ENCODE data around the gene MRC2. TPM values are rescaled to one million over a fixed set of nuclear protein-coding genes. Genes with fewer than 3 reads are reported as not detected.

MRC2 gene
- total RNA-seq = 10 to 100 TPM; 32.9 to 40.3 TPM
- polyA plus RNA-seq (ENCODE audit: insufficient read depth, low read depth, low replicate concordance) = 60.9 TPM
- long read RNA-seq, donor 1, full-length matches to known transcripts = 5 of 20 reads
- long read RNA-seq, donor 1, partial matches to known transcripts = 15 of 20 reads
- long read RNA-seq, donor 1, other reads (novel, unspliced or antisense) = 0 of 20 reads
- long read RNA-seq, donor 2, full-length matches to known transcripts = 3 of 8 reads
- long read RNA-seq, donor 2, partial matches to known transcripts = 5 of 8 reads
- long read RNA-seq, donor 2, other reads (novel, unspliced or antisense) = 0 of 8 reads

- DNase-seq = peak; percentile 73
- peak within 1 kb of the TSS; percentile 55 to 76 for H3K4me3 ChIP-seq
- intact Hi-C loops (cut with DNase I; ENCODE audit: low total_unique reads) = no loop called here
- H3K27ac ChIP-seq = peak within 1 kb of the TSS; percentile 80 to 86
- WGBS, 2 donors = 1% methylated on average over 25 to 68 of the region's 68 CpGs
- H3K9me3 ChIP-seq = no peaks in the 10 kb centered on the region
- TF ChIP-seq CTCF (IDR thresholded peaks at IDR 0.05) (no peak), POLR2A (IDR thresholded peaks at IDR 0.05) (no peak)
- no peaks in the 10 kb centered on the region for H3K36me3 ChIP-seq (ENCODE audit: low read depth, missing control alignments)
- no peaks in the 10 kb centered on the region for H3K27me3 ChIP-seq
- H3K4me1 ChIP-seq = peaks cover 6% of the 10 kb centered on the region
Observed at GRCh38 chr17:62627219-62627903, at the start of gene MRC2. Gene MRC2 (plus strand): TSS chr17:62627670. CDS start chr17:62627803, 133 bp downstream.

GRCh38 chr17:62578757-62579487 is 48.5 kb upstream of the MRC2 start:
- TF ChIP-seq CTCF (IDR thresholded peaks at IDR 0.05) (no peak), POLR2A (IDR thresholded peaks at IDR 0.05) (no peak)
- WGBS, 2 donors = 89 to 93% methylated on average over 2 of the region's 2 CpGs
- Histone ChIP-seq H3K4me3 (no peak overlapping the region), H3K4me1 (no peaks in the 10 kb centered on the region), H3K27ac (no peak overlapping the region), H3K9me3 (no peaks in the 10 kb centered on the region), H3K27me3 (no peaks in the 10 kb centered on the region), H3K36me3 (ENCODE audit: low read depth, missing control alignments) (no peaks in the 10 kb centered on the region)
- intact Hi-C loops (cut with DNase I; ENCODE audit: low total_unique reads) = no loop called here
- DNase-seq = no peak

GRCh38 chr17:62580947-62581346 is 46.5 kb upstream of the MRC2 start:
- H3K36me3 ChIP-seq (ENCODE audit: low read depth, missing control alignments) = no peaks in the 10 kb centered on the region
- no peak for TF ChIP-seq POLR2A (IDR thresholded peaks at IDR 0.05)
- TF ChIP-seq CTCF (IDR thresholded peaks at IDR 0.05) = no peak
- intact Hi-C loops (cut with DNase I; ENCODE audit: low total_unique reads) = no loop called here
- no peak overlapping the region for H3K4me3 ChIP-seq
- no peaks in the 10 kb centered on the region for H3K27me3 ChIP-seq
- no peak for DNase-seq
- WGBS, 2 donors = 90 to 95% methylated on average over 2 of the region's 2 CpGs
- H3K4me1 ChIP-seq = no peaks in the 10 kb centered on the region
- H3K9me3 ChIP-seq = no peaks in the 10 kb centered on the region
- no peak overlapping the region for H3K27ac ChIP-seq

- H3K27ac ChIP-seq = no peak overlapping the region
- intact Hi-C loops (cut with DNase I; ENCODE audit: low total_unique reads) = no loop called here
- no peaks in the 10 kb centered on the region for H3K27me3 ChIP-seq
- no peaks in the 10 kb centered on the region for H3K36me3 ChIP-seq (ENCODE audit: low read depth, missing control alignments)
- no peaks in the 10 kb centered on the region for H3K9me3 ChIP-seq
- WGBS, 2 donors = 89 to 90% methylated on average over 1 of the region's 1 CpG
- TF ChIP-seq CTCF (IDR thresholded peaks at IDR 0.05) (no peak), POLR2A (IDR thresholded peaks at IDR 0.05) (no peak)
- no peak overlapping the region for H3K4me3 ChIP-seq
- no peak for DNase-seq
- H3K4me1 ChIP-seq = no peaks in the 10 kb centered on the region
Observed at GRCh38 chr17:62581764-62582163, 45.7 kb upstream of the MRC2 start.
